ENCODE results near the gene FES. TPM values are rescaled to one million over a fixed set of nuclear protein-coding genes. Genes with fewer than 3 reads are reported as not detected.
A peak's percentile ranks its signal among the peaks of the same experiment; 100 is the strongest.

The FES gene
- 3.1 TPM in 2 replicates for total RNA-seq (ENCODE audit: low replicate concordance)
- long read RNA-seq, partial matches to known transcripts, result 0 of 2 reads
- long read RNA-seq, other reads (novel, unspliced or antisense), result 2 of 2 reads

DNA sequence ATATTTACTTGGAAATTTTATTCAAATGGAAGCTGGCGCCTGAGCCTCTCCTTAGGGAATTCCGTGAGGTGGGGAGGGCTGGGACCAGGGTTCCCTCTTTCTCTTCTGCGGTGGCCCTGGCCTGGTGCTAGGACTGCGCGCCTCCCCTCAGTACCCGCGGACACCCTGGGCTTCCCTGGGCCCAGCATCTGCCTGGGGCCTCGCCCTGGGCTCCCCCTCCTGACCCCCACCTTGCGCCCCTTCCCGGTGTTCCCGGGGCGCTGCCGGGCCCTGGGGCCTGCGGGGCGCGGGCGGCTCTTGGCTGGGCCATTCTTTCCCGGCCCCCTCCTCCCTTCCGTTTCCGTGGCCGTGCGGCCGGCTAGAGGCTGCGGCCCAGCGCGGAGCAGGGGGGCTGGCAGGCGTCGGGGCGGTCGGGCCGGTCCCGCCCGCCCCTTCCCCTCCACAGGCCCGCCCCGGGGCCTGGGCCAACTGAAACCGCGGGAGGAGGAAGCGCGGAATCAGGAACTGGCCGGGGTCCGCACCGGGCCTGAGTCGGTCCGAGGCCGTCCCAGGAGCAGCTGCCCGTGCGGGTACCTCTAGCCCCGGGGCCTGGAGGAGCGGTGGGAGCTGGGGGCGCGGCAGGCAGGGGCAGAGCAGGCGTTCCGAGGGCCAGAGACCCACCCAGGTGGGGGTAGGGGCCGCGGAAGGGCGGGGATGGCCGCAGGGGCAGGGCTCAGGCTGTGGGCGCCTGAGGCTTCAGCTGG lies at the start of gene FES:
FES (plus strand) TSS at position 529 of the 743 bp plus-strand sequence. CDS start 542 bp downstream, outside the sequence.
- H3K36me3 Mint-ChIP-seq, result no peaks in the 10 kb centered on the region
- peaks cover 6% of the 10 kb centered on the region for H3K4me1 Mint-ChIP-seq (ENCODE audit: unreplicated experiment)
- no peaks in the 10 kb centered on the region for H3K27me3 Mint-ChIP-seq
- peak within 1 kb of the TSS; percentile 58 for H3K4me3 Mint-ChIP-seq
- TF ChIP-seq, protein P1, sequence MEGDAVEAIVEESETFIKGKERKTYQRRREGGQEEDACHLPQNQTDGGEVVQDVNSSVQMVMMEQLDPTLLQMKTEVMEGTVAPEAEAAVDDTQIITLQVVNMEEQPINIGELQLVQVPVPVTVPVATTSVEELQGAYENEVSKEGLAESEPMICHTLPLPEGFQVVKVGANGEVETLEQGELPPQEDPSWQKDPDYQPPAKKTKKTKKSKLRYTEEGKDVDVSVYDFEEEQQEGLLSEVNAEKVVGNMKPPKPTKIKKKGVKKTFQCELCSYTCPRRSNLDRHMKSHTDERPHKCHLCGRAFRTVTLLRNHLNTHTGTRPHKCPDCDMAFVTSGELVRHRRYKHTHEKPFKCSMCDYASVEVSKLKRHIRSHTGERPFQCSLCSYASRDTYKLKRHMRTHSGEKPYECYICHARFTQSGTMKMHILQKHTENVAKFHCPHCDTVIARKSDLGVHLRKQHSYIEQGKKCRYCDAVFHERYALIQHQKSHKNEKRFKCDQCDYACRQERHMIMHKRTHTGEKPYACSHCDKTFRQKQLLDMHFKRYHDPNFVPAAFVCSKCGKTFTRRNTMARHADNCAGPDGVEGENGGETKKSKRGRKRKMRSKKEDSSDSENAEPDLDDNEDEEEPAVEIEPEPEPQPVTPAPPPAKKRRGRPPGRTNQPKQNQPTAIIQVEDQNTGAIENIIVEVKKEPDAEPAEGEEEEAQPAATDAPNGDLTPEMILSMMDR (conservative IDR thresholded peaks at IDR 0.05), result no peak
- peak; percentile 68 for DNase-seq (ENCODE audit: extremely low spot score, unreplicated experiment)
- H3K27ac Mint-ChIP-seq, result no peak within 1 kb of the TSS
- no peaks in the 10 kb centered on the region for H3K9me3 Mint-ChIP-seq

DNA sequence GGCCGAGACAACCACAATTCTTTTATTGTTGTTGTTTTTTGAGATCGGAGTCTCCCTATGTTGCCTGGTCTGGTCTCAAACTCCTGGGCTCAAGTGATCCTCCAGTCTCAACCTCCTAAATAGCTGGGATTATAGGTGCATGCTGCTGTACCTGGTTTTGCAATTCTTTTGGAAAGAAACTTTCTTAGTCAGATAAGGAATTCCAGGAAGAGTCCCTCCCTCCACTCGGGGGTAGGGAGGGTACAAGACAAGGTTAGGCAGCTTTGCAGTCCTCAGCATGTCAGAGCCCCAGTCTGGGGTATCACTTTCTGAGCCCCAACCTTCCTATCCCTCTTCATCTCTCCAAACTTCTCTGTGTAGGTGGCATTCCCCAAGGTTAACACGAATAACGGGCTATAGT lies 49.7 kb upstream of the FES start:
- H3K4me1 Mint-ChIP-seq (ENCODE audit: unreplicated experiment), result peaks cover 4% of the 10 kb centered on the region
- H3K27ac Mint-ChIP-seq, result no peak overlapping the region
- H3K36me3 Mint-ChIP-seq, result no peaks in the 10 kb centered on the region
- DNase-seq (ENCODE audit: extremely low spot score, unreplicated experiment), result no peak
- no peak overlapping the region for H3K4me3 Mint-ChIP-seq
- TF ChIP-seq, protein P1 (conservative IDR thresholded peaks at IDR 0.05), result no peak
- no peaks in the 10 kb centered on the region for H3K27me3 Mint-ChIP-seq
- no peaks in the 10 kb centered on the region for H3K9me3 Mint-ChIP-seq

DNA sequence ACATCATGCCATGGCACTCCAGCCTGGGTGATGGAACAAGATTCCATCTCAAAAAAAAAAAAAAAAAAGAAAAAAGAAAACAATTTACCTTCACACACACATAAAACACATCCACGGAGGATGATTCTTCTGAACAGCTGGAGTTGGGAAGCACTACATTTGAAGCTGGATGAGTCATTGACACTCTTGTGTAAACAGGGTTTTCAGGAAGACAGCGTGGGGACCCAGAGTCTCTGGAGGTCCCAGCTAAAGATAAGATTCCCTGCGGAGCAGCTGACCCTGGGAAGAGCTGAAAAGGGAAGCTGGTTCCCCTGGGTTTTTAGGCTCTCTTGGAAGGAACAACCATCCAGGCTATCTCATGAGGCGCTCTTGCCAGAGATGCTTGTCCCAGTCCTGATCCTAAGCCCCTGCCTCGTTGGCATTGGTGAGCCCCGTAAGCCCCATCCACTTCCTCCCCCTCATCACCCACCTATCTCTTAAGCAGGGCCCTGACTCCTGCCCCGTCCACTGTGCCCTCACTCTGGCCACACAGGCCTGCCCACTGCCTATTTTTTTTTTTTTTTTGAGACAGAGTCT lies 47.9 kb upstream of the FES start:
- H3K27ac Mint-ChIP-seq, result no peak overlapping the region
- no peaks in the 10 kb centered on the region for H3K27me3 Mint-ChIP-seq
- no peaks in the 10 kb centered on the region for H3K36me3 Mint-ChIP-seq
- peaks cover 4% of the 10 kb centered on the region for H3K4me1 Mint-ChIP-seq (ENCODE audit: unreplicated experiment)
- H3K4me3 Mint-ChIP-seq, result no peak overlapping the region
- TF ChIP-seq, protein P1 (conservative IDR thresholded peaks at IDR 0.05), result no peak
- no peaks in the 10 kb centered on the region for H3K9me3 Mint-ChIP-seq
- DNase-seq (ENCODE audit: extremely low spot score, unreplicated experiment), result no peak

DNA sequence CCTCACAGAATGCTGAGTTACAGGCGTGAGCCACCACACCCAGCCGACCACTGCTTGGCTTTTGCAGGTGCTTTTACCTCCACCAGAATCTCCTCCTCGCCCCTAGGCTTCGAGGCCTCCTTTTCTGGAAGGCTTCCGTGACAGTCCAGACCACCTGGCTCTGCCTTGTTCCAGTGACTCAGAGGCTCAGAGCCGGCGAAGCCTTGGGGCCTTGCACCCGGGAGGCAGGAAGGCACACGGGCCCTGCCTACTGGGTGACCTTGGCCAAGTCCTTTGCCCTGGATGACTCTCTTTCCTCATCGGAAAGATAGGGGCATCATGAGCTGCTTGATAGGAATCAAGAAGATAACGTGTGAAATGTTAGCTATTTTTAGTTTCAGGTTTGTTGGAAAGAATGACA lies 47.2 kb upstream of the FES start:
- Mint-ChIP-seq H3K27me3 (no peaks in the 10 kb centered on the region), H3K36me3 (no peaks in the 10 kb centered on the region), H3K27ac (no peak overlapping the region), H3K4me1 (ENCODE audit: unreplicated experiment) (peaks cover 4% of the 10 kb centered on the region), H3K9me3 (no peaks in the 10 kb centered on the region), H3K4me3 (no peak overlapping the region)
- DNase-seq (ENCODE audit: extremely low spot score, unreplicated experiment), result no peak
- TF ChIP-seq, protein P1 (conservative IDR thresholded peaks at IDR 0.05), result no peak

DNA sequence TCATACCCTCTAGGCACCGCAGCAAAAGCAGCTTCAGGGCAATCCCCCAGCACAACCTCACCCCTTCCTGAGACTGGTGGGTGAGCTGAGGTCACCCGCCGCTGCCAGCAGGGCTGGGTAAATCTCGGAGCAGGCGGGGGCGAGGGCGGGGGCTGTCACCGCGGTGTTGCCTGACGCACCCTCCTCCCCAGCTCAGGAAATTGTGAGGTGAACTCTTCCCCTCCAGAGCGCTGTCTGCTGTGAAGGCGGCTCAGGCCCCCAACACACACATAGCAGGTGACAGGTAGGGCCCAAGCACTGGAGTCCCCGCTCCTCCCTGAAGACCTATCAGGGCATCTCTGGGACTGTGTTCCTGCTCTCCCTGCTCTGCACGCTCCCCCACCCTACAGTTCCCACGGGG lies 46.2 kb upstream of the FES start:
- H3K9me3 Mint-ChIP-seq, result no peaks in the 10 kb centered on the region
- H3K4me1 Mint-ChIP-seq (ENCODE audit: unreplicated experiment), result peaks cover 4% of the 10 kb centered on the region
- no peak overlapping the region for H3K27ac Mint-ChIP-seq
- H3K36me3 Mint-ChIP-seq, result no peaks in the 10 kb centered on the region
- TF ChIP-seq, protein P1 (conservative IDR thresholded peaks at IDR 0.05), result no peak
- no peak for DNase-seq (ENCODE audit: extremely low spot score, unreplicated experiment)
- H3K27me3 Mint-ChIP-seq, result no peaks in the 10 kb centered on the region
- no peak overlapping the region for H3K4me3 Mint-ChIP-seq

All from type B pancreatic cell (in vitro differentiated cells).